ENCODE measurements around the gene TRPM2. TPM values are rescaled to one million over a fixed set of nuclear protein-coding genes. Genes with fewer than 3 reads are reported as not detected.

Gene TRPM2
- total RNA-seq, 1 experiment from 2014 or later: 28.1 TPM

DNA sequence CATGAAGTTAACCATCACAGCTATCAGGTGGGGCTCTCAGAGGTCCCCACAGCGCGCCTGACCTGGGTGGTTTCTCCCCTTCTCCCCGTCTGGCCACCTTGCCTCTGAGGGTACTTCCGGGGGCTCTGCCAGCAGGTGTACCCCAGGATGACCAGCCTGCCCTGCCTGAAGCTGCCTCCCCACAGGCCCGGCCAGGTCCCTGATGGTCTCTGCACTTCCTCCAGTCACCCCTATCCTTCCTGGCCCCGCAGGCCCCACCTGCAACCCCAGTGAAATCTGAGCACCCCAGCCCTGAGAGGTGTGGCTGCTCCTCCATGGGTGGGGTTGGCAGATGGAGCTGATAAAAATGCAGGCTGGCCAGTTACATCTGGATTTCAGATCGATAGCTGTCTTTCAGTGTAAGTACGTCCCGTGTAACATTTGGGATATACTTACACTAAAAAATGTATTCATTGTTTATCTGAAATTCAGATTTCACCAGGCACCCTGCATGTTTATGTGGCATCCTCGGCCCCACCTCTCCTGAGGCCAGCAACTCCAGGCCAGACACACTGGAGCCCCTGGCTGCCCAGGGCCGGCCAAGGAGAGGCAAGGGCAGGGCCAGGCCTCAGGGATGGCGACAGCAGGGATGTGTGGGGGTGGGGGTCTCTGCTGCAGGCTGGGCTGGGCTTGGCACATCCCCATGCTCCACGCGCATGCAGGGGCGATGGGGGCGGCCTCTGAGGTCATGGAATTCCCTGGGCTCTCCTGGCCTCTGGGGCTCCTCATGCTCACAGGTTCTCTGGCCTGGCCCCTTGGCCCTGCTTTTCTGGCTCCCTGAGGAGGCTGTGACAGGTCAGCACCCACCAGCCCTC, 127.0 kb downstream of the TRPM2 start:
- ChIA-PET RAD21 (ENCODE audit: low non-redundant PET in 1 of 2, low total read pairs in 2 of 2, uncharacterized antibody in 2 of 2, unreplicated experiment in 2 of 2) (no interaction called here), CTCF (interaction anchor here (1.0 to 1.7 kb wide), 3 partner anchors 36 to 313 kb away, joined by 3 to 5 read pairs (median 5); no protein-coding TSS in a partner anchor), POLR2A (no interaction called here)
- Histone ChIP-seq H3K4me3 (replicated peaks in 1 of 2; ENCODE audit: low read depth in 1 of 2, low read length in 2 of 2) (no peak overlapping the region), H2AFZ (ENCODE audit: low read depth, low read length, poor library complexity, severe bottlenecking) (no peak overlapping the region), H3K4me2 (ENCODE audit: low read length) (no peak overlapping the region), H3K36me3 (ENCODE audit: control insufficient read depth in 1 of 2, insufficient read depth in 2 of 2, low read length in 2 of 2) (no peaks in the 10 kb centered on the region), H3K9me2 (ENCODE audit: insufficient read depth) (no peaks in the 10 kb centered on the region), H3K27me3 (ENCODE audit: insufficient read depth, low read length) (no peaks in the 10 kb centered on the region), H3K9me3 (ENCODE audit: control insufficient read depth in 1 of 2, insufficient read depth in 1 of 2, low read depth in 1 of 2, low read length in 2 of 2) (no peaks in the 10 kb centered on the region), H3K27ac (ENCODE audit: low read depth, low read length) (no peak overlapping the region), H3K4me1 (ENCODE audit: control insufficient read depth in 1 of 2, insufficient read depth in 2 of 2, low read length in 2 of 2) (peaks cover 0 to 5% of the 10 kb centered on the region in 2 experiments; a peak in 1 of 4 replicates), H3K9ac (ENCODE audit: low read length) (no peak overlapping the region), H4K20me1 (ENCODE audit: insufficient read depth) (no peaks in the 10 kb centered on the region), H3K79me2 (ENCODE audit: insufficient read depth, low read length) (no peaks in the 10 kb centered on the region)
- intact Hi-C loops (cut with micrococcal nuclease): no loop called here
- DNase-seq (ENCODE audit: low read depth, low spot score): no peak
- TF ChIP-seq POLR2AphosphoS5 (IDR thresholded peaks at IDR 0.05; ENCODE audit: low read depth, low read length) (no peak), YY1 (IDR thresholded peaks at IDR 0.05; ENCODE audit: extremely low read depth, insufficient replicate concordance, low read depth, low read length) (no peak), SP1 (IDR thresholded peaks at IDR 0.05; ENCODE audit: low read depth) (no peak), EZH2 (IDR thresholded peaks at IDR 0.05) (no peak), MAX (IDR thresholded peaks at IDR 0.05) (no peak)
- BruUV-seq (replicated peaks): no TSS peak
- no peak for ATAC-seq

- no peak for DNase-seq (ENCODE audit: low read depth, low spot score)
- H3K27me3 ChIP-seq (ENCODE audit: insufficient read depth, low read length): no peaks in the 10 kb centered on the region
- no TSS peak for BruUV-seq (replicated peaks)
- no peak overlapping the region for H3K4me3 ChIP-seq (replicated peaks in 1 of 2; ENCODE audit: low read depth in 1 of 2, low read length in 2 of 2)
- H3K27ac ChIP-seq (ENCODE audit: low read depth, low read length): no peak overlapping the region
- H3K4me2 ChIP-seq (ENCODE audit: low read length): no peak overlapping the region
- H3K9ac ChIP-seq (ENCODE audit: low read length): no peak overlapping the region
- ChIA-PET RAD21 (ENCODE audit: low non-redundant PET in 1 of 2, low total read pairs in 2 of 2, uncharacterized antibody in 2 of 2, unreplicated experiment in 2 of 2) (no interaction called here), CTCF (no interaction called here), POLR2A (no interaction called here)
- H3K9me2 ChIP-seq (ENCODE audit: insufficient read depth): no peaks in the 10 kb centered on the region
- H2AFZ ChIP-seq (ENCODE audit: low read depth, low read length, poor library complexity, severe bottlenecking): no peak overlapping the region
- no peaks in the 10 kb centered on the region for H3K36me3 ChIP-seq (ENCODE audit: control insufficient read depth in 1 of 2, insufficient read depth in 2 of 2, low read length in 2 of 2)
- no peaks in the 10 kb centered on the region for H4K20me1 ChIP-seq (ENCODE audit: insufficient read depth)
- H3K4me1 ChIP-seq (ENCODE audit: control insufficient read depth in 1 of 2, insufficient read depth in 2 of 2, low read length in 2 of 2): peaks cover 0 to 5% of the 10 kb centered on the region in 2 experiments; a peak in 1 of 4 replicates
- H3K9me3 ChIP-seq (ENCODE audit: control insufficient read depth in 1 of 2, insufficient read depth in 1 of 2, low read depth in 1 of 2, low read length in 2 of 2): no peaks in the 10 kb centered on the region
- ATAC-seq: 0 out of 2 replicates have a peak, but pooled peaks have one; percentile 21
- no peaks in the 10 kb centered on the region for H3K79me2 ChIP-seq (ENCODE audit: insufficient read depth, low read length)
- intact Hi-C loops (cut with micrococcal nuclease): no loop called here
- TF ChIP-seq SP1 (IDR thresholded peaks at IDR 0.05; ENCODE audit: low read depth): no peak
- TF ChIP-seq, protein P1, sequence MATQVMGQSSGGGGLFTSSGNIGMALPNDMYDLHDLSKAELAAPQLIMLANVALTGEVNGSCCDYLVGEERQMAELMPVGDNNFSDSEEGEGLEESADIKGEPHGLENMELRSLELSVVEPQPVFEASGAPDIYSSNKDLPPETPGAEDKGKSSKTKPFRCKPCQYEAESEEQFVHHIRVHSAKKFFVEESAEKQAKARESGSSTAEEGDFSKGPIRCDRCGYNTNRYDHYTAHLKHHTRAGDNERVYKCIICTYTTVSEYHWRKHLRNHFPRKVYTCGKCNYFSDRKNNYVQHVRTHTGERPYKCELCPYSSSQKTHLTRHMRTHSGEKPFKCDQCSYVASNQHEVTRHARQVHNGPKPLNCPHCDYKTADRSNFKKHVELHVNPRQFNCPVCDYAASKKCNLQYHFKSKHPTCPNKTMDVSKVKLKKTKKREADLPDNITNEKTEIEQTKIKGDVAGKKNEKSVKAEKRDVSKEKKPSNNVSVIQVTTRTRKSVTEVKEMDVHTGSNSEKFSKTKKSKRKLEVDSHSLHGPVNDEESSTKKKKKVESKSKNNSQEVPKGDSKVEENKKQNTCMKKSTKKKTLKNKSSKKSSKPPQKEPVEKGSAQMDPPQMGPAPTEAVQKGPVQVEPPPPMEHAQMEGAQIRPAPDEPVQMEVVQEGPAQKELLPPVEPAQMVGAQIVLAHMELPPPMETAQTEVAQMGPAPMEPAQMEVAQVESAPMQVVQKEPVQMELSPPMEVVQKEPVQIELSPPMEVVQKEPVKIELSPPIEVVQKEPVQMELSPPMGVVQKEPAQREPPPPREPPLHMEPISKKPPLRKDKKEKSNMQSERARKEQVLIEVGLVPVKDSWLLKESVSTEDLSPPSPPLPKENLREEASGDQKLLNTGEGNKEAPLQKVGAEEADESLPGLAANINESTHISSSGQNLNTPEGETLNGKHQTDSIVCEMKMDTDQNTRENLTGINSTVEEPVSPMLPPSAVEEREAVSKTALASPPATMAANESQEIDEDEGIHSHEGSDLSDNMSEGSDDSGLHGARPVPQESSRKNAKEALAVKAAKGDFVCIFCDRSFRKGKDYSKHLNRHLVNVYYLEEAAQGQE (IDR thresholded peaks at IDR 0.05; ENCODE audit: low read depth): no peak
- no peak for TF ChIP-seq CEBPB (IDR thresholded peaks at IDR 0.05; ENCODE audit: low read depth)
- no peak for TF ChIP-seq FOSL1 (IDR thresholded peaks at IDR 0.05; ENCODE audit: low read depth)
- TF ChIP-seq ZFX (IDR thresholded peaks at IDR 0.05): no peak
- TF ChIP-seq, protein P2, sequence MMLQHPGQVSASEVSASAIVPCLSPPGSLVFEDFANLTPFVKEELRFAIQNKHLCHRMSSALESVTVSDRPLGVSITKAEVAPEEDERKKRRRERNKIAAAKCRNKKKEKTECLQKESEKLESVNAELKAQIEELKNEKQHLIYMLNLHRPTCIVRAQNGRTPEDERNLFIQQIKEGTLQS (IDR thresholded peaks at IDR 0.05): no peak
- TF ChIP-seq RAD21 (IDR thresholded peaks at IDR 0.05; ENCODE audit: low read depth): no peak
- TF ChIP-seq MAX (IDR thresholded peaks at IDR 0.05): no peak
- no peak for TF ChIP-seq POLR2AphosphoS5 (IDR thresholded peaks at IDR 0.05; ENCODE audit: low read depth, low read length)
- no peak for TF ChIP-seq POLR2A (IDR thresholded peaks at IDR 0.05; ENCODE audit: borderline replicate concordance, extremely low read depth, insufficient read depth, insufficient read length)
Observed at GRCh38 chr21:44482581-44483287, 129.3 kb downstream of the TRPM2 start.
